Smooth muscle cell (in vitro differentiated cells): ENCODE results near the gene RDX. TPM values are rescaled to one million over a fixed set of nuclear protein-coding genes. Genes with fewer than 3 reads are reported as not detected.

ENCODE experiments used
- DNase-seq: peaks from one replicate; lab custom pipeline; 2025; ENCODE audit not compliant: unreplicated experiment; lab: John Stamatoyannopoulos, UW
- H2AFZ ChIP-seq: fragments of 200-600 bp; sonication (generic); 2 replicates; pipeline ENCODE4 v1.6.0; 2016; ENCODE audit warnings: antibody characterized with exemption, low read depth, mild to moderate bottlenecking
- H3F3A ChIP-seq: fragments of 200-600 bp; sonication (generic); 2 replicates; pipeline ENCODE4 v1.6.0; 2017; ENCODE audit warnings: antibody characterized with exemption, low read depth
- H3K27ac ChIP-seq: fragments of 200-600 bp; sonication (generic); 2 replicates; pipeline ENCODE4 v1.5.1; 2016; ENCODE audit warnings: low read depth, mild to moderate bottlenecking
- H3K27me3 ChIP-seq: fragments of 200-600 bp; sonication (generic); 2 replicates; pipeline ENCODE4 v1.6.1; 2016; ENCODE audit warnings: low read depth, mild to moderate bottlenecking
- H3K36me3 ChIP-seq: fragments of 200-600 bp; sonication (generic); 2 replicates; pipeline ENCODE4 v1.5.1; 2016; ENCODE audit warnings: low read depth
- H3K4me1 ChIP-seq: fragments of 200-600 bp; sonication (generic); 2 replicates; pipeline ENCODE4 v1.5.1; 2016; ENCODE audit warnings: low read depth
- H3K4me2 ChIP-seq: fragments of 200-600 bp; sonication (generic); 2 replicates; pipeline ENCODE4 v1.6.0; 2016; ENCODE audit warnings: mild to moderate bottlenecking
- H3K4me3 ChIP-seq: fragments of 200-600 bp; sonication (generic); 2 replicates; pipeline ENCODE4 v1.5.1; 2016; ENCODE audit warnings: mild to moderate bottlenecking
- H3K79me2 ChIP-seq: fragments of 200-600 bp; sonication (generic); 2 replicates; pipeline ENCODE4 v1.6.0; 2016; ENCODE audit warnings: low read depth, mild to moderate bottlenecking
- H3K9ac ChIP-seq: fragments of 200-600 bp; sonication (generic); 2 replicates; pipeline ENCODE4 v1.6.0; 2016; ENCODE audit warnings: low read depth
- H3K9me3 ChIP-seq: fragments of 200-600 bp; sonication (generic); replicated peaks from 2 replicates; pipeline ENCODE4 v1.5.1; 2016; ENCODE audit warnings: low read depth
- H4K20me1 ChIP-seq: fragments of 200-600 bp; sonication (generic); 2 replicates; pipeline ENCODE4 v1.6.0; 2016; ENCODE audit warnings: low read depth
- CTCF ChIP-seq: fragments of 200-600 bp; sonication (generic); IDR thresholded peaks from 2 replicates; pipeline ENCODE4 v1.5.1; 2017; ENCODE audit warnings: borderline replicate concordance, mild to moderate bottlenecking, antibody characterized with exemption; ENCODE audit not compliant: insufficient read depth, poor library complexity, severe bottlenecking
- WGBS: methylation state at CpG from one replicate; pipeline ENCODE4 v1.1.7; 2016; ENCODE audit warnings: low lambda C conversion rate; 5-methylcytosine and 5-hydroxymethylcytosine counted together
- polyA plus RNA-seq: library from polyadenylated mRNA; unstranded; fragments of >200 nt; fragmentation: Nextera tagmentation; extraction: Ambion mirVana; gene quantifications from 2 replicates; pipeline ENCODE4 v1.2.1, GENCODE V29; 2016
- total RNA-seq: library from RNA; depleted of rRNA; stranded (reverse); fragments of >200 nt; gene quantifications from 2 replicates; pipeline ENCODE4 v1.2.3, GENCODE V29; 2014

Gene RDX
- total and polyA plus RNA-seq, 2 experiments from 2014 or later, result 137 to 165 TPM

GRCh38 chr11:110290591-110291334 is 5.7 kb downstream of the RDX start:
- no peak overlapping the region for H3K27ac ChIP-seq
- no peak overlapping the region for H2AFZ ChIP-seq
- H3K4me1 ChIP-seq, result peaks cover 27% of the 10 kb centered on the region
- H3K4me3 ChIP-seq, result no peak overlapping the region
- no peak overlapping the region for H3K4me2 ChIP-seq
- no peak for DNase-seq
- peaks cover 100% of the 10 kb centered on the region for H3K79me2 ChIP-seq
- no peaks in the 10 kb centered on the region for H3K36me3 ChIP-seq
- no peak overlapping the region for H3K9ac ChIP-seq
- H4K20me1 ChIP-seq, result peaks cover 98% of the 10 kb centered on the region
- no peaks in the 10 kb centered on the region for H3F3A ChIP-seq
- H3K9me3 ChIP-seq, result no peaks in the 10 kb centered on the region
- no peaks in the 10 kb centered on the region for H3K27me3 ChIP-seq
- no peak for TF ChIP-seq CTCF
- 97% methylated on average over 7 of the region's 7 CpGs for WGBS

- no peak overlapping the region for H3K9ac ChIP-seq
- H3K9me3 ChIP-seq, result no peaks in the 10 kb centered on the region
- H3K4me2 ChIP-seq, result no peak overlapping the region
- H2AFZ ChIP-seq, result no peak overlapping the region
- 92% methylated on average over 10 of the region's 10 CpGs for WGBS
- H4K20me1 ChIP-seq, result peaks cover 99% of the 10 kb centered on the region
- DNase-seq, result no peak
- TF ChIP-seq CTCF, result no peak
- no peaks in the 10 kb centered on the region for H3K27me3 ChIP-seq
- H3K27ac ChIP-seq, result no peak overlapping the region
- H3F3A ChIP-seq, result no peaks in the 10 kb centered on the region
- no peaks in the 10 kb centered on the region for H3K36me3 ChIP-seq
- H3K4me3 ChIP-seq, result no peak overlapping the region
- H3K79me2 ChIP-seq, result peaks cover 100% of the 10 kb centered on the region
- peaks cover 18% of the 10 kb centered on the region for H3K4me1 ChIP-seq
These were observed 6.9 kb downstream of the RDX start for GRCh38 chr11:110289472-110289871.

- H3K4me3 ChIP-seq, result no peak overlapping the region
- no peaks in the 10 kb centered on the region for H3K9me3 ChIP-seq
- H3K27me3 ChIP-seq, result no peaks in the 10 kb centered on the region
- 100% methylated on average over 1 of the region's 1 CpG for WGBS
- H4K20me1 ChIP-seq, result peaks cover 99% of the 10 kb centered on the region
- no peaks in the 10 kb centered on the region for H3K36me3 ChIP-seq
- no peak overlapping the region for H3K4me2 ChIP-seq
- H3K27ac ChIP-seq, result no peak overlapping the region
- no peaks in the 10 kb centered on the region for H3K4me1 ChIP-seq
- no peak for TF ChIP-seq CTCF
- no peak for DNase-seq
- H2AFZ ChIP-seq, result no peak overlapping the region
- peaks cover 10% of the 10 kb centered on the region for H3F3A ChIP-seq
- peaks cover 100% of the 10 kb centered on the region for H3K79me2 ChIP-seq
- no peak overlapping the region for H3K9ac ChIP-seq
These were observed 8.9 kb downstream of the RDX start for GRCh38 chr11:110287537-110287936.
